Activated CD4-positive, CD25-positive, alpha-beta regulatory T cell treated with anti-CD3 and anti-CD28 coated beads, Interleukin-2, amount 50 U/mL, for 72 hours (primary cell): ENCODE data around the gene SPSB4.
"Not testable (repeated sequence)": the region's sequence is repeated elsewhere in the genome, so short reads cannot be mapped to it uniquely, and the experiment has no call there.

Experiments used
- DNase-seq: peaks from one replicate; pipeline ENCODE4 v3.0.0; 2021

The SPSB4 gene

DNA sequence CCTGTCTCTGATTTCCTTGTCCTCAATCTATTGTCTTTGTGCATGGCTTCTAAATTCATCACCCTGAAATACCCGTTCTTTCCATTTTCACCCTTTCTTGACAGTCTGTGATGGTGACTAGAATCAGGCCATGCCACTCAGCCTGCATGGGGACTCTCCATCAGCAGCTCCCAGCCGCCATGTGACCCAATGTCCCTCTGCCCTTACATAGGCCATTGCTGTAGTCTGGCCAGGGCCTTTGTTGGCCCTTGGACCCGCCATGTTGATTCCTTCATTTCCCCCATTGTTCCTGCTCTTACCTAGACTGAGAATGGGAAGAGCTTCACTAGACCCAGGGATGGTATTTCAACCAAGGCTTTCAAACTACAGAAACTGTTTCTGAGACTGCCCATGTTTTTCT lies 45.8 kb downstream of the SPSB4 start:
- peak; percentile 1 for DNase-seq

DNA sequence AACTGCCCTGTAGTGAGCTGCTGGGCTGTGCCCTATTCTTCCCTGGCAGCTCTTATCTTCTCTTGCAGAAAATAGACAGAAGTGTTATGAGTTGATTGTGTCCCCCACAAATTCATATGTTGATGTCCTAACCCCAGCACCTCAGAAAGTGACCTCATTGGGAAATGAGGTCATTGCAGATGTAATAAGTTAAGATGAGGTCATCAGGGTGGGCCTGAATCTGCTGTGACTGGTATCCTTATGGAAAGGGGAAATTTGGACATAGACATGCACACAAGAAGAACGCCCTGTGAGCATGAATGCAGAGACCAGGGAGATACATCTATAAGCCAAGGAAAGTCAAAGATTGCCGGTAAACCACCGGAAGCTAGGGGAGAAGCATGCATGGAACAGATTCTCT lies 49.0 kb downstream of the SPSB4 start:
- DNase-seq = no peak

DNA sequence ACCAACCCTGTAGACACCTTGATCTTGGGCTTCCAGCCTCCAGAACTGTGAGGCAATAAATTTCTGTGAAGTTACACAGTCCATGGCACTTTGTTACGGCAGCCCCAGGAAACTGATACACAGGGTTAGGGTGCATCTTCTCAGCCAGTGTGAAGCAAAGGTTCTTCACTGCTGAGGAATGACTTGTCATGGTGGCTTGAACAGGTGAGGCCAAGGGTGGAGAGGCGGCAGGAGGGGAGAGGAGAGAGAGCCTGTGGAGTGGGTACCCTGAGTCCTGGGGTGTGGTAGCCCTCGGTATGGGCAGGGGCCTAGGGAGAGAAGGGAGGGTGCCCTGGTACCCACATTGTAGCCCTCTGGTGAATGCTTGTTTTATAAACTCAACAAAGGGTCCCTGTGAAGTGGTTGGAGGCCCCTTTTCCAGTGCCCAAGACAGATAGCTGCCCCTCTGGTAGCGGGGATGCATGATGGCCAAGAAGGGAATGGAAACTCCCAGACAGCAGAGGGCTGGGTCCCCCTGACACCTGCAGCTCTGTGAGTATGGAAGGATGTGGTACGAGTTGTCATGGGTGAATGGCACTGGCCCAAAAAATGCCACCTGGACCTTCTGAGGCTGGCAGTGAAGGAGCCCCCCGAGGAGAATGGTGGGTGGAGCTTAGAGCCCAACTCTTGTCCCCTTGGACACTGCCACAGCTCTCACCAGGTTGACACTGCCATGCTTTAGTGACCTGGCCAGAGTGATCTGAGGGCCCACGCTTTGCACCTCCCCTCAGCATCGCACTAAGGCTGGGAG lies 49.6 kb downstream of the SPSB4 start:
- DNase-seq = no peak

DNA sequence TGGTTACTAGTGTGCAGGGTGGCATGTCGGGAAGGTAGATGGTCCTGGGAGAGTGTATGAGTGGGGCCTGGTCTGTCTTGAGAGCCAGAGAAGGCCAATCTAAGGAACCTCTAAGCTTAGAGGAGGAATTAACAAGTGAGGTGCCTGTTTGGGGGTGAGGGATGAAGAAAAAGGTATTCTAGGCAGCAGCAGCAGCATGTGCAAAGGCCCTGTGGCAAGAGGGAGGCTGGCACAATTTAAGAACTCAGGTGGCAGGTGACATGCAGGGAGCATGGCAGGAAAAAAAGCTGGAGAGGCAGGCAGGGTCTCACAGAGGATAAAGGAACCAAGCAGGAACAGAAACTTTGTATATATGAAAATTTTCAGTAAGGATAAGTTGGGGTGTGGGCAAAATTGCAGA lies 51.2 kb downstream of the SPSB4 start:
- no peak for DNase-seq

DNA sequence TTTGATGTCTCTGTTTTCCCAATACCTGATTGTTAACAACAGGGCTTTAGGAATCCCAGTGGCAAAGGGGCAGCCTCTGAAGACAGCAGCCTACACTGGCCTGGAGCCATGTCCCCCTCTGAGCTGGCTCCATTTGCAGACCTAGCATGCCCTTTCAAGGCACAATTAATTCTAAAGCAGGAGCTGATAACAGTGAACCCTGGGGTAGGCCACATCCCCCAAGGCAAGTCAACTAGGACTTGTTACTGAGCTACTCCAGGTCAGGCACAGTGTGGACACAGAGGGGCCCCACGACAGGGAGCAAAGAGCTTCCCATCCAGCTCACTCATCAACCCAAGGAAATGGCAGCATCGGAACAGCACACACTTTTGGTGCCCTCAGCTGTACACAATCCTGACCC lies 51.9 kb downstream of the SPSB4 start:
- DNase-seq = no peak

DNA sequence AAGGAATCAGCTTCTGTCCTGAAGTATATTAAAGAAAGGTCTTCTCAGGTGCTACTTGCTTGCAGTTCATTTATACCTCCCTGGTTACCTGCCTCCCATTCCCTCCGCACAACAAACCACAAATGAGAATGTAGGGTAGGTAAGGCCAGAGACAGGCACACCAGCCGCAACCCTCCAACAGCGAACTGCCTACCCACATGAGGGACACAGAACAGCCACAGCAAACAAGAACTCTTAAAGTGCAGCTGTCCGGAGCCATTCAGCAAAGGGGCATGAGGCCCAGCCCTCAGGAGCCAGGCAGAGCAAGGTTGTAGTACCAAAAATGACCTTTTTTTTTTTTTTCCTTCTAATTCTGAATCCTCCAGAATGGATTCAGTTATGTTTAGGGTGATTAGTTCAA lies 52.4 kb downstream of the SPSB4 start:
- DNase-seq = no peak

DNA sequence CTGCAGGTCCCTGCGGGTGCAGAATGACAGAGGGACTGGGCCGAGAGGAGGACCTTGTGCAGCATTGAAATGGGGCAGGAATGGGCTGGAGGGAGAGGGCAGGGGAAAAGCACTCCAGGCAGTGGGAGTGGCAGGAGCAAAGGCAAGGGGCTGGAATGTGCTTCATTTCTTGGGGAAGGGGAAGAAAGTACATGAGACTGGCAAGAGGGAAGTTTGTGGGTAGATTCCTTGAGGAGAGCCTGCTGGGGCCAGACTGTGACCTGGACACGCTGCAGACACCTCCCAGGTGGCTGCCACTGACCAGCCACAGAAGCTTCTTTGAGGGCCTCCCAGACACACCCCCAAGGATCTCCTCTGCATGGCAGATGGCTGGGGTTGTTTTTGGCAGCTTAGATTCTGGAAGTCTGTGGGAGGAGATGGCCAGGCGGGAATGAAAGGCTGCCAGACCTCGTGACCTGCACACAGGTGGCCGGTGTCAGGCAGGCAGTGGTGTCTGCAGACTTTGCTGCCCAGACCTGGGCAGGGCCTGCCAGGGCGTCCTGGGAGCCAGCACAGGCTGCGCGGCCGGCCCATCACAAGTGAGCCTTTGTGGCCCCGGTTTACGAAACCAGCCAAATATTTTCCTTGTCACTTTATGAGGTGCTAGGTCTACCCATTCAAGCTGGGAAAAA lies 53.1 kb downstream of the SPSB4 start:
- no peak for DNase-seq

DNA sequence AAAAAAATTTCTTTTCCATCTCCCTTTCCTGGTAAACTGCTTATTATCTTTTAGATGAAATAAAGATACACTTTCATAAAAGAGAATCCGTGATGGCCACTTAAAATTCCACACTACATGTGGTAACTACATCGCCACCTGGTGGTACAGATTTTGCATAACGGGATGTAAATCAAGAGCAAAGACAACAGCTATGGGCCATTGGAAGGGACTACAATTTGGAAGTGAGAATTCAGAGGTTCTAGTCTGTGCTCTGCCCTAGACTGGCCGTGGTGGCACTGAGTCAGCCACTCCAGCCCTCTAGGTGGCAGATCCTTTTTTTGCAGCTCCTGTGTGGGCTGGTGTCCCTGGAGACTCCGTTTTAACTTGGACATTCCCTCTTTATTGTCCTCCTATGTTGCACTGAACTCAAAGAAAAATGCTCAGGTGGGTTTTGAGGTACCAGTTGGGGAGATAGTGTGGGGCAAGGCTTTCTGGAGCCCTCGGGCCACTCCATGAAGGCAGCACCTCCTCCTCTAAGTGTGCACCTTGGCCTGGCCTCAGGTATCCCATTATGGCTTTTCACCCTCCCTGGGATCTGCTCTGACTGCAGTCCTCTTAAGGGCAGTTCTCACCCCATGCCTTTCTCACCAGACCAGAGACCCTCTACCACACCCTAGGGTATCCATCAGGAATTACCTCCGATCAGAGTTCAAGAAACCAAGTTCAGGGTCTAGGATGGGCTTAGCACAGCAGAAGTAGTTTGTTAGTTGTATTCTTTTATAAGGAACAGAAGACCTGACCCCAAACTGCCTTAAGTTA lies 54.9 kb downstream of the SPSB4 start:
- DNase-seq = peak; percentile 43

DNA sequence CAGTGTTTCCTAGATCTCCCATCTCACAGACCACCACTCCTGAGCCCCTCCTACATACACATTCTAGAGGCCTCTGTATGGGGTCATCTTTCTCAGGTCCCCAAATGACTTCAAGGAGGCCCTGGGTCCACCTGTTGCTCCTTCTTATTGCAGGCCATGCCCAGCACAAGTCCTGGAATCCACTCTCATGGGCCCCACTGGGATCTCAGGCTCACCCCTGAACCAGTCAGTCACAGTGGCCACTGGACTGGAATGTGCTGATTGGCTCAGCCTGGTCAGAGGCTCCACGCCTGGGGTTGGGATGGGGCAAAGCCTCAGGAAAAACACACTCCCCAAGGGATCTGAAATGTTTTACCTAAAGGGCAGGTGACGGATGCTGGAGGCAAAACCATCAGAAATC lies 55.7 kb downstream of the SPSB4 start:
- no peak for DNase-seq

DNA sequence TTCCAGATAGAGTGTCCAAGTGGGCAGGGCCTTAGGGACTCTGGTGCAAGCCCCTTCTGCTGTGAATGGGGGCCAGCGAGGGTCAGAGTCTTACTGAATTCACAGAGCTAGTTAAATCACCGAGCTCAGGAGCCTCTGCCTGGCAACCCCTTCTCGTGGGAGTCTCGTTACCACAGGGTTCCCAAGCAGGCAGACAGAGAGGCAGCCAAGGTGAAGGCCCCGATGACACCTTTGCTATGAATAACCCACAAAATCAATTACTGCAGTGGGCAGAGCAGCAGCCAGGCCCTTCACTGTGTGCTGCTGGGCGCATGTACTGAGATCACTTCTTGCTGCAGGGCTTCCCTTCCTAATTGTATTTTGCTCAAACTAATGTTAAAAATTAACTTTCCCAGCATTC lies 56.9 kb downstream of the SPSB4 start:
- no peak for DNase-seq

DNA sequence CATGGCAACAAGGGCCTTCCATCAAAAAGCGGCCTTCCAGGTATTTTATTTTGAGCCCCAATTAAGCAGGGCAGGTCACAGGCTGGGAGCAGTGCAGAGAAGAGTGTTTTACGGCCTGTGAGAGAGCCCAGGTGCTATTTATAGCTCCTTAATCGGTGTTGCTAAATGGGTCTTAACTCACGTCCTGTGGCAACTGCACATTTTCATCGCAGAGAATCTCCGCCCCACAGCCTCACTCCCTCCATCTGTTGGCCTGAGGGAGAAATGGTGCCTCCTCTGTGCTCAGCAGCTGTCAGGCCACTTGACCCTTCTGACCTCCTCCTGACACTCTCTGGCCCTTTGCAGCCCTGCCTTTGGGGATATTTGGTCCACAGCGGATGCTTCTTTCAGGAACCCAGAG lies 58.6 kb downstream of the SPSB4 start:
- DNase-seq = no peak

DNA sequence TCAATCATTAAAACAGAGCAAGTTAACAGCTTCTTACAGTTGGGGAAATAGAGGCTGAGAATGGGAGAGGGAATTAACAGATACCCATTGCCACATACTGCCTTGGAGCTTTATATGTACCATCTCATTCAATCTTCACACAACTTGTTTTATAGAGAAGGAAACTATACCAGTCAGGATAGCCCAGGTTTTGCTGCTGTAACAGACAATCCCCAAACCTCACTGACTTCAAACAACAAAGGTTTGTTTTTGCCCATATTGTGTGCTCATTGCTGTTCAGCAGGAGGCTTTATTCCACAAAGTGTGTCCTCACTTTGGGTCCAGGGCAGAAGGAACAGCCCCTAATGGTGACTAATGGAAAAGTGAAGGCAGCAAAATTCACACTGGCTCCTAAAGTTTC lies 59.2 kb downstream of the SPSB4 start:
- DNase-seq = no peak

DNA sequence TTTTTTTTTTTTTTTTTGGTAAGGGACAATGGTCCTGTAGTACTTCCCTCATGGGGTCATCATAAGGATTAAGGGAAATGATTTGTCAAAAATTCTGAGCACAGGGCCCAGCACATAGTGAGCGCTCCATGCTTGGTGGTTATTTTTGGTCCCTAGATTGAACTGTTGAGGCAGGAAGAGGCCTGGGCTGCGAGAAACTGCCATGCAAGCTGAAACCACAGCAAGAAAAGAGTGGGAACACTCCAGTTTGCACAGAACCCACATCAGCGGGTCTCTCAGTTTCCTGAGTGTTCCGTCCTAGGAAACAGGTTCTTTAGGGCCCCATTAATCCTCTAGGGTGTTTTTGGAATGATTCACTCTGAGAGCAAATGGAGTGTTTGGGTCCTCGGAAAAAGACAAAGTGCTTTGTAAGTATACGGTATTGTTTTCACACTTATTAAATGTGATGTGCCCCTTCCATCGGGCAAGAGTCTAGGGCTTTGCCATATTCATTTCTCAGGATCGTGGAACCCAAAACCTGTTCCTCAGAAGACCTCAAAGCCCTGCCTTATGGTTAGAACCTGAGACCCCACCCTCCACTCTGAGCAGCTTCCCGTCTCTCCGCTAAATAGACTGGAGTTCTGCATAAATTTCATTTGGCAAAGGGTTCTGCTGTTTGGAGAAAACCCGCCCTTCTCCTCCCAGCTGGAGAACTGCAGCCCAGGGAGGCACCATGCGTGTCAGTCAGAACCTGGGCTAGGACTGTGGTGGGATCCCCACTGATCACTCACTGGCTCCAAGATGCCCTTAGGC lies 60.4 kb downstream of the SPSB4 start:
- DNase-seq = no peak

DNA sequence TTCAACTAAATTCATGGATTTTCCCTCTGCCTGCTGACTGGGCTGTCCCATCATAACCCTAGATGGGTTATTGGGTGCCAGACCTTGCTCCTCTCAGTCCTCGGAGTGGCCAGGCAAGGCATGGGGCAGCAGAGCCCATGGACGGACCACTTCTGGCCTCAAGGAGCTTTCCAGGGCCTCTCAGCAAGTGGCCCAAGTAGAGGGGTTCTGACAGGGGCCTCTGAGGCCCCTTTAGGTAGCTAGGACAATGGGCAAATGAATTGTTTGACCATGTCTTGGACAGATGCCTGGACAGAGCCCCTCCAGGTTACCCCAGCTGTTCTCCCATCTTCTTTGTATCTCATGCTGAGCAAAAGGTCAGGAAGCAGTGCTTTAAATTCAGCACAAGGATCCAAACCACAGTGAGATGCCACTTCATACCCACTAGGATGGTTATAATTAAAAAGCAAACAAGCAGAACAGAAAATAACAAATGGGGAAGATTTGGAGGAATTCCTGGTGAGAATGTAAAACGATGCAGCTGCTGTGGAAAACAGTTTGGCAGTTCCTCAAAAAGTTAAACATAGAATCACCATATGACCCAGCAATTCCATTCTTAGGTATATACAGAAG lies 61.6 kb downstream of the SPSB4 start:
- DNase-seq = no peak

DNA sequence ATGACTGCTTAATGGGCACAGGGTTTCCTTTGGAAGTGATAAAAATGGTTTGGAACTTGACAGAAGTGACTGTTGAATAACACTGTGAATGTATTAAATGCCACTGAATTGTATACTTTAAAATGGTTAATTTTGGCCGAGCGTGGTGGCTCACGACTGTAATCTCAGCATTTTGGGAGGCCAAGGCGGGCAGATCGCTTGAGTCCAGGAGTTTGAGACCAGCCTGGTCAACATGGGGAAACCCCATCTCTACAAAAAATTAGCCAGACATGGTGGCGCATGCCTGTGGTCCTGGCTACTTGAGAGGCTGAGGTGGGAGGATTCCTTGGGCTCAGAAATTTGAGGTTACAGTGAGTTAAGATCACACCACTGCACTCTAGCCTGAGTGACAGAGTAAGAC lies 62.5 kb downstream of the SPSB4 start:
- DNase-seq = not testable (repeated sequence)

DNA sequence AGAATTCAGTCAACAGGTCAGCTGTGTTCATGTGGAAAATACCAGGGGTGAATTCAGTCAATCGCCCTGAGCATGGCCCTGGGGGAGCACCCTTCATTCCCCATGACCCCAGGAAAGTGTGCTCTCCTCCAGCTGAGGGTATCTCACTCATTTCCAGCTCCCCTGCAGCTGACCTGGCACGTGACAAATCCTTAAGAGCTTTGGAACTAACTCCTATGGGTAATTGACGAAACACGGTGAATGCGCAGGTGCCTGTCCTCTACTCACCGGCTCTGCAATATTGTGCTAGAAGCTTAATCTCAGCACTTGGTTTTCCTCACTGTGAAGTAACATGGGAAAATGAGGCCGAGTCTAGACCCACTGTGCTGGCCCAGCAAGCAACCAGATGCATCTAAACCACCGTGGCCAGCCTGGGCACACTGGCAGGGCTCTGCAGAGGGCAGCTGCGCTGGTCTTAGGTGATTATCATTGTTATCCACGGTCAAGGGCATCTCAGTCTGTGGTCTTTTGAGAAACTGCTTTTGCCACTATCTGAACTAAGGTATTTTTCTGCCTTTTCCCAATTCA lies 63.1 kb downstream of the SPSB4 start:
- DNase-seq = no peak

DNA sequence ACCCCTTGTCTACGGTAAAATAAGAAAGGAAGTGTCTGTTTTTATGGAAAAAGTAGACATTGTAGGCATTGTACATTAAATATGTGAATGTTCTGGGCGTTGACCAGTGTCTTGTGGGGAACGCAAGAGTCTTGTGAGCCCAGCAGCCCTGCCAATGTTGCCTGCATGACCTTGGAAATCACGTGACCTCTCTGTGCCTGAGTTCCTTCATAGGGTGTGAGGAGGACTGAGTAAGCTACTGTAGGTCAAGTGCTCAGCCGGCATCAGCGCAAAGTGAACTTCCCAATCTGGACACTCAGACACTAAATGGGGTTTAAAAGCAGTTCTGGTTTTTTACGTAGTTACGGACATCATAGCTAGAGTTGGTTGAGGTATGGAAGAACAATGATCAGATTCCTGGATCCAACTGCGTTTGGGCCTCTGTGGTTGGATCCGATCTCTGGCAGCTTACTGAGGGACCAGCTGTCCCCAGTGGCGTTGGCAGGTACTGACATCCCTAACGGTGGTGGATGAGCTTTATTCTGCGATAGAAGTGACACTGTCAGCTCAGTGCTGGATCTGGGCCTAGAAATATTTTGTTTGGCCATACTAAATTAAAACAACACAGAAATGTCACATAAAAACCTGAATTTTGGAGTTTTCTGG lies 63.8 kb downstream of the SPSB4 start:
- DNase-seq = no peak

DNA sequence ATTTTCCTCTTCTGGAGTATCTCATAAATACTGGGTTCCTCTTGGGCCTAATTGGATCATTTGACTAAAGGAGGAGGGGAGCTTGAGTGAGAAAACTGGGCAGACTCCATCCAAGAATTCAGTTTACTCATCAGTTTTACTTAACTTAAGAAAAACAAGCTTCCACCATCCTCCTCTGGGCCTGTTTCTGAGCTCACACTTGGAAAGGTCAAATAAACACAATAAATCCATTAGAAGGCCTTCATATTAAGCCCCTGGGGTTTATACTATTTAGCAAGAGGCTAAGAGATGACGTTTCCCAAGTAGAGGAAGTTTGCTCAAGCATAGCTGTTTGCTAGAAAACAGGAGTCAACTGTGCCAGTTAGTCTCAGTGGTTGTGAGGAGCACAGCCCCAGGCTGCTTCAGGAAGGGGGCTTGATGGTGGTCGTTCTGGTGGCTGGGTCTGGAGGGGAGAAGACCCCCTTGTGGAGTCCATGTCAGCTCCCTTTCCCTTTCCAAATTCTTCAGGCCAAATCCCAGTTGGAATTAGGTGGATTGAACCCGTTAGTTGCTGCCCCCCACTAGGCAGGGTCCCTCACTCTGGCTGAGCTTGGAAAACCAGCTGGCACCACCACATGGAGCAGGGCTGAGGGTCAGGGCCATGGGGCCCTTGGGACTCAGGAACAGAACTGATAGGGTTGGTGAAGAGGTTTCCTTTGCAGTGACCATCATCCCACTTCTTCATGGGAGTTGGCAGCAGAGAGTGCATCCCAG lies 64.8 kb downstream of the SPSB4 start:
- no peak for DNase-seq

DNA sequence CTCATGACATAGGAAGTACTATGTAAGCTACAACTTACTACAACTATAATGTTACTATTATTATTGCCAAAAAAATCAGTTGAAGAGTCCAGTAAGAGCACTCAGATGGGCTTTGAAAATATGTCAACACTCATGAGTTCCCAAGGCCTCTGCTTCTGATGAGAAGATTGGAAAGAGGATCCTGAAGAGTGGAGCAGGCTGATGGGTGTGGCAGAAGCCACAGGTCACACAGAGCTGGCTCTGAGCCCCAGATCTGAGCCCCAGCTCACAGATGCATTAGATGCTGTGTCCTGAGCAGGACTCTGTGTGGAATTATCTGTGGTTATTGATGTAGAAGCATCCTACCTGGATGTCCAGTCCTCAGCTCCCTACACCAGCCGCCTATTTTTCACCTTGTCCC lies 65.6 kb downstream of the SPSB4 start:
- no peak for DNase-seq

DNA sequence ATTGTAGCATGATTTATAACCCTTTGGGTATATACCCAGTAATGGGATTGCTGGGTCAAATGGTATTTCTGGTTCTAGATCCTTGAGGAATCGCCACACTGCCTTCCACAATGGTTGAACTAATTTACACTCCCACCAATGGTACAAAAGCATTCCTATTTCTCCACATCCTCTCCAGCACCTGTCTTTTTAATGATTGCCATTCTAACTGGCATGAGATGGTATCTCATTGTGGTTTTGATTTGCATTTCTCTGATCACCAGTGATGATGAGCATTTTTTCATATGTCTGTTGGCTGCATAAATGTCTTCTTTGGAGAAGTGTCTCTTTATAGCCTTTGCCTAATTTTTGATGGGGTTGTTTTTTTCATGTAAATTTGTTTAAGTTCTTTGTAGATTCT lies 66.8 kb downstream of the SPSB4 start:
- not testable (repeated sequence) for DNase-seq

DNA sequence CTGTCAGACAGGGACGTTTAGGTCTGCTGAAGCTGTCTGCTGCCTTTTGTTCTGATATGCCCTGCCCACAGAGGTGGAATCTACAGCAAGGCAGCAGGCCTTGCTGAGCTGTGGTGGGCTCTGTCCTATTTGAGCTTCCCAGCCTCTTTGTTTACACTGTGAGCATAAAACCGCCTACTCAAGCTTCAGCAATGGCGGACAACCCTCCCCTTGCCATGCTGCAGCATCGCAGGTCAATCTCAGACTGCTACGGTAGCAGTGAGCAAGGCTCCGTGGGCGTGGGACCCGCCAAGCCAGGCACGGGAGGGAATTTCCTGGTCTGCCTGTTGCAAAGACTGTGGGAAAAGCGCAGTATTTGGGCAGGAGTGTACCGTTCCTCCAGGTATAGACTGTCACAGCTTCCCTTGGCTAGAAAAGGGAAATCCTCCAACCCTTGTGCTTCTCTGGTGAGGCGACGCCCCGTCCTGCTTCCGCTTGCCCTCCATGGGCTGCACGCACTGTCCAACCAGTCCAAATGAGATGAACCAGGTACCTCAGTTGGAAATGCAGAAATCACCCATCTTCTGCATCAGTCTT lies 71.4 kb downstream of the SPSB4 start:
- DNase-seq = no peak
